Epithelial cell of prostate (primary cell): ENCODE measurements around the gene CGB5.
"Not testable (repeated sequence)": the region's sequence is repeated elsewhere in the genome, so short reads cannot be mapped to it uniquely, and the experiment has no call there.

ENCODE experiments used
- DNase-seq: peaks from one replicate; pipeline ENCODE4 v3.0.0-alpha.2; 2011; ENCODE audit warnings: low read depth, low spot score
- H3K27ac ChIP-seq: fragments of 450-650 bp; 2 replicates; pipeline ENCODE4 v1.5.1; 2017; ENCODE audit warnings: mild to moderate bottlenecking

Gene CGB5

GRCh38 chr19:49056902-49057596 is 13.4 kb downstream of the CGB5 start:
- DNase-seq = not testable (repeated sequence)
- H3K27ac ChIP-seq = peak overlapping the region; percentile 43

DNA sequence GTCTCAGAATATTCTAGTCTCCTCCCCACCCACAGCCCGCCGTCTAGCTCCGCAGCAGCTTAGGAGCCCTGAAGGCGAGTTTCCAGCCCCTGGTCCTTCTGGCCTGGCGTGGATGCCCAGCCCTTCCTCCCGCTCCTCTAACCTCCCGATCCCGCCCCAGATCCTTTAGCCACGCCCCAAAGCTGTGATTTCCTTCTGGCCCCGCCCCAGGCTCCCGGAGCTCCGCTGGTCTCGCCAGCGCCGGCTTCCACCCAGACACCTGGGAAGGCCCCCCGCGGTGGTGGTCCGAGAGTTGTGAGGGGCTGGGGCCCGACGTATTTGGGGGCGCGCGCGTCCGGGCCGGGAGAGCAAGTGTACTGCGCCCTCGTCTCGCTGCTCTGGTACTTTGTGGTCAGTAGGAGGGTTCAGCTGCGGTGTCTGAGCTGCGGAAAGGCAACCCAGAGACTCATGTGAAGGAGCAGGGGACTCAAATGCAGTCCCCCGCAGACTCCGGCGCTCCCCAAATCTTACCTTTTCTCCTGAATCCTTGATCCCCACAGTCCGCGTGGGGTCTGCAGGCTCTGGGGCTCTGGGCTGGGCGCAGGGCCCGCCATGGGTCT is 14.1 kb downstream of the CGB5 start, which contains the start of gene CGB7:
CGB7 (minus strand) TSS at position 114 of the 599 bp plus-strand sequence. CDS start 2,374 bp downstream, outside the sequence.
- peak within 1 kb of the TSS; percentile 43 for H3K27ac ChIP-seq
- DNase-seq = no peak

DNA sequence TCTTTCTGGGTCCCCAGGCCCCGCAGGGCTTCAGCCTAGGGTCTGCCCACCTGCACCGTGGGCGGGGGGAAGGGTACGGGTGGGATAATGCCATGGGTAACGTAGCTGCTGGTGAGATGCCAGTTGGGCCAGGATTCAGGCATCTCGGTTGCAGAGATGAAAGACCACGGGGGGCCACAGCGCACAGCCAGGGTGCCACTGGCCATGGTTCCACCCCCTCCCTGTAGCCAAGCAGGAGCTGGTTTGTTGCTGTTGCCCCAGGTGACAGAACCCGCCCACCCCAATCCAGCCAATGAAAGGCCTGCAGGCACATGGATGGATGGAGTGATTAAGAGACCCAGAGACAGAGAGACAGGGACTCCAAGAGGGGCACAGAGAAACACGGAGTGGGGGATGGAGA is 14.9 kb downstream of the CGB5 start:
- DNase-seq = no peak
- H3K27ac ChIP-seq = no peak overlapping the region

DNA sequence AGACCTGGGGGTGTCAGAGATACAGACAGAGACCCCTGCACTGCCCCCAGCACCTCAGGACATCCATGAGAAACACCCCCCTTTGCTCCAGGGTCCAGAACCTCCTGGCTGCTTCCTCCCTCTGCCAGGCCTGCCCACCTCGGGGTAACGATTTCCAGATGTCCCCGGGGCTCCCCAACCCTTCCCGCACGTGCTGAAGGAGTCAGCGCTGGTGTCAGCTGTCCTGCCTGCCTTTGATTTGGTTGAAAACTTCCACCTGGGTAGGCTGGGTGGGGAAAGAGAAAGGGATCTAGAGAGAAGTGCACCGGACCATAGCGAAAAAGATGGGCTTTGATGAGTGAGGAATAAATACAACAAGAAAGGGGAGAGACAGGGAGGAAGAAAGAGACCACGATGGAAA is 15.4 kb downstream of the CGB5 start:
- no peak overlapping the region for H3K27ac ChIP-seq
- no peak for DNase-seq

GRCh38 chr19:49061000-49061399 is 17.4 kb downstream of the CGB5 start:
- H3K27ac ChIP-seq = no peak overlapping the region
- DNase-seq = no peak

GRCh38 chr19:49061445-49061844 is 17.8 kb downstream of the CGB5 start:
- H3K27ac ChIP-seq = no peak overlapping the region
- no peak for DNase-seq

- no peak for DNase-seq
- peak overlapping the region; percentile 92 for H3K27ac ChIP-seq
These were observed 20.5 kb downstream of the CGB5 start for GRCh38 chr19:49064029-49064629.

- peak within 1 kb of the TSS; percentile 92 for H3K27ac ChIP-seq
- no peak for DNase-seq
These were observed 21.3 kb downstream of the CGB5 start, which contains the start of gene NTF4 for GRCh38 chr19:49064768-49065611. Gene NTF4, minus strand, starts transcription at chr19:49064818. Its CDS starts 2,821 bp downstream, at chr19:49061997.

GRCh38 chr19:49065905-49066512 is 22.4 kb downstream of the CGB5 start:
- H3K27ac ChIP-seq = no peak overlapping the region

DNA sequence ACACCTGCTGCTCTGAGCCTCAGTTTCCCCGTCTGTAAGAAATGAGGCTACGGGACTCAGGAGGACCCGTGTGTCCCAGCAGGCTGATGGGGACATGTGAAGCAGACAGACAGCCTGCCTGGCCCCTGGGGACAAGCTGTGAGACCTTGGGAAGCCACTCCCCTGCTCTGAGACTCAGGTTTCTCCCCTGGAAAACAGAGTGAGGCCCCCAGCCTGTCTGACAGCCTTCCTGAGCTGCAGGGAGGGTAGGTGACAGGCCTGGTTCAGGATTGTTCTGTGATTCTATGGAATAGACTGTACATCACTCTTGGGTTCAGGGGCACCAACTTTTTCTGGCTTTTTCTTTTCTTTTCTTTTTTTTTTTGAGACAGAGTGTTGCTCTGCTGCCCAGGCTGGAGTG is 23.9 kb downstream of the CGB5 start:
- H3K27ac ChIP-seq = no peak overlapping the region
- DNase-seq = no peak

More at GRCh38 chr19:49065905-49066512, 22.4 kb downstream of the CGB5 start:
- no peak for DNase-seq

DNA sequence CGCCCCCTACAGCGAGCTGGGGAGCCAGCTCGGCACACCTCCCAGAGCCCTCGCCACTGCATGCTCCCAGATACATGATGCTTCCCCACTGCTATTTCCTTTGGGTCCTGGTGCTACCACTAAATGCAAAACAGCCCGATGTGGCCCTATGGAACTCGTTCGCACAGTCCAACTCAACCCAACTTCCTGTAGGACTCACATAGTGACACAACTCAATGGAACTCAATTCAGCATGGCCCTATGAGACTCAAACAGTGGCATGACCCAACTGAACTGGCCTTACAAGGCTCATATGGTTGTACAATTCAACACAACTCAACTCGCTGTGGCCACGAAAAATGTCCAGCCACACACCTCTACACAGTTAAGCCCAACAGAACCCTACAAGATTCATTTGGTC is 25.4 kb downstream of the CGB5 start:
- no peak for DNase-seq
- H3K27ac ChIP-seq = no peak overlapping the region

- DNase-seq = no peak
- no peak overlapping the region for H3K27ac ChIP-seq
These were observed 26.8 kb downstream of the CGB5 start for GRCh38 chr19:49070416-49070815.

- no peak for DNase-seq
- no peak overlapping the region for H3K27ac ChIP-seq
These were observed 28.4 kb downstream of the CGB5 start for GRCh38 chr19:49071860-49072547.

GRCh38 chr19:49073514-49074378 is 30.1 kb downstream of the CGB5 start:
- H3K27ac ChIP-seq = no peak overlapping the region
- no peak for DNase-seq

DNA sequence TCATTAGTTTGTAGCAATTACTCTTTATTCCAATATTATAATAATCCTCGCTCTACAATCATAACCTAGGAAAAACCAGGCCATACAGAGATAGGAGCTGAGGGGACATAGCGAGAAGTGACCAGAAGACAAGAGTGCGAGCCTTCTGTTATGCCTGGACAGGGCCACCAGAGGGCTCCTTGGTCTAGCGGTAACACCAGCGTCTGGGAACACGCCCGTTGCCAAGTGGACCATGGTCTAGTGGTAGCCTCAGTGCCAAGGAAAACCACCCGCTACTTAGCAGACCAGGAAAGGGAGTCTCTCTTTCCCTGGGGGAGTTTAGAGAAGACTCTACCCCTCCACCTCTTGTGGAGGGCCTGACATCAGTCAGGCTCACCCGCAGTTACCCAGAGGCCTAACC is 31.2 kb downstream of the CGB5 start:
- not testable (repeated sequence) for DNase-seq, H3K27ac ChIP-seq

GRCh38 chr19:49080392-49080791 is 36.7 kb downstream of the CGB5 start:
- no peak for DNase-seq
- no peak overlapping the region for H3K27ac ChIP-seq

GRCh38 chr19:49081273-49081672 is 37.6 kb downstream of the CGB5 start:
- no peak overlapping the region for H3K27ac ChIP-seq
- no peak for DNase-seq

- no peak for DNase-seq
- peak overlapping the region; percentile 69 for H3K27ac ChIP-seq
These were observed 40.8 kb downstream of the CGB5 start for GRCh38 chr19:49084206-49085019.
